IPS-18a (cell line): ENCODE measurements around the gene KRTAP5-8.
"Not testable (repeated sequence)": the region's sequence is repeated elsewhere in the genome, so short reads cannot be mapped to it uniquely, and the experiment has no call there.

ENCODE experiments used
- H3K27ac ChIP-seq: one replicate; pipeline ENCODE4 v1.5.1; 2013; ENCODE audit warnings: low read length
- H3K27me3 ChIP-seq: one replicate; pipeline ENCODE4 v1.6.1; 2013; ENCODE audit warnings: mild to moderate bottlenecking, low read length; ENCODE audit not compliant: control insufficient read depth, insufficient read depth
- H3K36me3 ChIP-seq: one replicate; pipeline ENCODE4 v1.6.1; 2013; ENCODE audit warnings: low read depth, low read length; ENCODE audit not compliant: control insufficient read depth
- H3K4me1 ChIP-seq: one replicate; pipeline ENCODE4 v1.6.1; 2013; ENCODE audit warnings: low read depth, low read length; ENCODE audit not compliant: control insufficient read depth
- H3K4me3 ChIP-seq: one replicate; pipeline ENCODE4 v1.5.1; 2013; ENCODE audit warnings: low read length
- H3K9ac ChIP-seq: one replicate; pipeline ENCODE4 v1.6.1; 2013; ENCODE audit warnings: mild to moderate bottlenecking, low read length, moderate library complexity
- H3K9me3 ChIP-seq: one replicate; pipeline ENCODE4 v1.6.1; 2013; ENCODE audit warnings: low read depth, low read length; ENCODE audit not compliant: control insufficient read depth

KRTAP5-8 gene, protein sequence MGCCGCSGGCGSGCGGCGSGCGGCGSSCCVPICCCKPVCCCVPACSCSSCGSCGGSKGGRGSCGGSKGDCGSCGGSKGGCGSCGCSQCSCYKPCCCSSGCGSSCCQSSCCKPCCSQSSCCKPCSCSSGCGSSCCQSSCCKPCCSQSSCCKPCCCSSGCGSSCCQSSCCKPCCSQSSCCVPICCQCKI

GRCh38 chr11:71537977-71538665 is at the start of gene KRTAP5-8:
KRTAP5-8 (plus strand) TSS chr11:71538025; CDS start chr11:71538056, 31 bp downstream.
- H3K36me3 ChIP-seq, H3K9me3 ChIP-seq, H3K4me1 ChIP-seq, H3K9ac ChIP-seq, H3K27me3 ChIP-seq, H3K4me3 ChIP-seq, H3K27ac ChIP-seq: not testable (repeated sequence)

DNA sequence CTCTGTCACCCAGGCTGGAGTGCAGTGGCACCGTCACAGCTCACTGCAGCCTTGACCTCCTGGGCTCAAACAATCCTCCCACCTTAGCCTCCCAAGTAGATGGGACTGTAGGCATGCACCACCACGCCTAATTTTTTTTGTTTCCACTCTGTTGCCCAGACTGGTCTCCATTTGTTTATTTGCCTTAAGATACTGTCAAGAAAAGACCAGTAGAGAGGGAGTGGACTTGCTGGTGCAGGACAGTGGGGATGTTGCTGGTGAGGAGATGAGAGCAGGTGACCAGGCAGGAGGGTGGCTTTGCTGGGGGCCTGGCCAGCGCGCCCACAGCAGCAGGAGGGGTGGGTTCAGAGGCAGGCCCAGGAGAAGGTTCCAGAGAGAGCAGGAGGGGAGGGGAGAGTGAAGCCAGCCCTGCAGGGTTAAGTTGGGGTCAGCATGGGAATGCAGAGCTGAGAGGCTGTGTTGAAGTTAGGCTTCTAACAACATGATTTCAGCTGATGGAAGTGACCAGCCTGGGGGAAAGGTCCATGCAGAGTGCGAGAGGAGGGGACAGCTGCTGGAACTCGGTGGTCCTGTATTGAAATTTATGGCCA is 49.0 kb upstream of the KRTAP5-8 start:
- no peaks in the 10 kb centered on the region for H3K4me1 ChIP-seq
- H3K4me3 ChIP-seq = no peak overlapping the region
- H3K27me3 ChIP-seq = no peaks in the 10 kb centered on the region
- no peaks in the 10 kb centered on the region for H3K9me3 ChIP-seq
- H3K27ac ChIP-seq = no peak overlapping the region
- no peak overlapping the region for H3K9ac ChIP-seq
- H3K36me3 ChIP-seq = peaks cover 7% of the 10 kb centered on the region

- no peaks in the 10 kb centered on the region for H3K4me1 ChIP-seq
- H3K9me3 ChIP-seq = no peaks in the 10 kb centered on the region
- H3K4me3 ChIP-seq = no peak overlapping the region
- H3K27me3 ChIP-seq = no peaks in the 10 kb centered on the region
- no peak overlapping the region for H3K27ac ChIP-seq
- H3K36me3 ChIP-seq = peaks cover 3% of the 10 kb centered on the region
- H3K9ac ChIP-seq = no peak overlapping the region
These were observed 48.3 kb upstream of the KRTAP5-8 start for GRCh38 chr11:71489311-71490043.

DNA sequence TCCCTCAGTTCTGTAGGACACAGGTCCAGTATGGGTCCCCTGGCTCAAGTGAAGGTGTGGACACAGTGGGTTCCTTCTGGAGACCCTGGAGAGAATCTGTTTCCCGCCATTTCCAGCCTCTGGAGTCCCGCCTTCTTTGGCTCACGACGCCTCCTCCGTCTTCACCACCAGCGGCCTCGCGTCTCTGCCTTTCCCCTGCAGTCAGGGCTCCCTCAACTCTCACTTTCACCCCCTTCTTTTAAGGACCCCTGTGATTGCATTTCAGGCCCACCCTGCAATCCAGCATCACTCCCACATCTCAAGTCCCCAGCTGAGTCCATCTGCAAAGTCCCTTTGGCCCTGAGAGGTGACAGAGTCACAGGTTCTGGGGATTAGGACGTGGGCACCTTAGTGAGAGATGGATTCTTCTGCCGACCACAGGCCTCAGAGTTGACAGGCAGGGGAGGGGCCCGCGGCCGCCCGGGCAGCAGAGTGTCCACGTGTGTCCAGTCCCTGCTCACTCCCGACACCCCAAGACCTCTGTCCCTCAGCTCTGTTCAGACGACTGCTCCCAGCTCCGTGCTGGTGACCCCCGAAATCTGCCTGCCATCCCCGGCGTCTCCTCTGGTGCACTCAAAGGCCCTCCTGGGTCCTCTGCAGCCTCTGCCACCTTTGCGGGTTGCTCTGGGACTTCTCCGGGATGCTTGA is 47.6 kb upstream of the KRTAP5-8 start:
- H3K9ac ChIP-seq = no peak overlapping the region
- H3K4me1 ChIP-seq = no peaks in the 10 kb centered on the region
- H3K27ac ChIP-seq = no peak overlapping the region
- H3K27me3 ChIP-seq = no peaks in the 10 kb centered on the region
- H3K4me3 ChIP-seq = no peak overlapping the region
- H3K9me3 ChIP-seq = no peaks in the 10 kb centered on the region
- no peaks in the 10 kb centered on the region for H3K36me3 ChIP-seq

- H3K36me3 ChIP-seq = no peaks in the 10 kb centered on the region
- no peaks in the 10 kb centered on the region for H3K4me1 ChIP-seq
- no peaks in the 10 kb centered on the region for H3K27me3 ChIP-seq
These were observed 47.0 kb upstream of the KRTAP5-8 start for GRCh38 chr11:71490731-71491390.

GRCh38 chr11:71491531-71491930 is 46.3 kb upstream of the KRTAP5-8 start:
- Histone ChIP-seq H3K4me3 (no peak overlapping the region), H3K9me3 (no peaks in the 10 kb centered on the region), H3K9ac (no peak overlapping the region), H3K4me1 (no peaks in the 10 kb centered on the region), H3K36me3 (no peaks in the 10 kb centered on the region), H3K27ac (no peak overlapping the region), H3K27me3 (no peaks in the 10 kb centered on the region)

More at GRCh38 chr11:71490731-71491390, 47.0 kb upstream of the KRTAP5-8 start:
- Histone ChIP-seq H3K27ac (no peak overlapping the region), H3K9ac (no peak overlapping the region), H3K4me3 (no peak overlapping the region), H3K9me3 (no peaks in the 10 kb centered on the region)

DNA sequence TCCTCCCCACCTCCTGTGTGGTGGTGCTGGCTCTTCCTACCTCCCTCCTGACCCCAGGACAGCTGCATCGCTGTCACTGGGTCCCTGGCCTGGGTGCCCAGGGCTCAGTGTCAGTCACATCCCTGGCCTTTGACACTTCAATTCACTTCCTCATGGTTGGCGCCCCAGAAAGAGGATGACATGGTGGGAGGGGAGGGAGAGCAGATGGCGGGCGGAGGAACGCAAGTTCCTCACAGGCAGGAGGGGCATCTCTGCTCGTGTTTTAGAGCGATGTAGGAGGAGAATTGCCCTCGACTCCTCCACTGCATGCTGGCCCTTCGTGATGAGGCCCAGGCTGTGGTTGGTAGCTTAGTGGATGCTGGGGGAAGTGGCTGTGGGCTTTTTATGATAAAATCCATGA is 45.9 kb upstream of the KRTAP5-8 start:
- Histone ChIP-seq H3K27ac (no peak overlapping the region), H3K4me1 (no peaks in the 10 kb centered on the region), H3K36me3 (no peaks in the 10 kb centered on the region), H3K27me3 (no peaks in the 10 kb centered on the region), H3K4me3 (no peak overlapping the region), H3K9me3 (no peaks in the 10 kb centered on the region), H3K9ac (no peak overlapping the region)

GRCh38 chr11:71495286-71496230 is 42.3 kb upstream of the KRTAP5-8 start:
- Histone ChIP-seq H3K27ac (no peak overlapping the region), H3K27me3 (no peaks in the 10 kb centered on the region), H3K4me3 (no peak overlapping the region), H3K9ac (no peak overlapping the region), H3K9me3 (no peaks in the 10 kb centered on the region), H3K4me1 (no peaks in the 10 kb centered on the region), H3K36me3 (peaks cover 10% of the 10 kb centered on the region)

GRCh38 chr11:71496421-71496820 is 41.4 kb upstream of the KRTAP5-8 start:
- no peak overlapping the region for H3K4me3 ChIP-seq
- peaks cover 10% of the 10 kb centered on the region for H3K36me3 ChIP-seq

DNA sequence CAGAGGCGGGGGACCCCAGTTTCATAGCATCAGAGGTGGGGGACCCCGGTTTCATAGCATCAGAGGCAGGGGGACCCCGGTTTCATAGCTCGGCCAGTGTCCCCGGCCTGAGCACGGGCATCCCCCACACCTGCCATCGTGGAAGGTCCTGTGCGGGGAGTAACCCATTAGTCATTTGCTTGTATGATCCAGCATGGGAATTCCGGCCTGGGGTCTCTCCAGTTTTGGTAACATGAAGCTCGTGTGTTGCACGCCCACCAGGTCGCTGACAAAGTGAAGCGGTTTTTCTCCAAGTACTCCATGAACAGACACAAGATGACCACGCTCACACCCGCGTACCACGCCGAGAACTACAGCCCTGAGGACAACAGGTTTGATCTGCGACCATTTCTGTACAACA is 39.7 kb upstream of the KRTAP5-8 start:
- H3K4me3 ChIP-seq = no peak overlapping the region
- no peaks in the 10 kb centered on the region for H3K27me3 ChIP-seq
- H3K36me3 ChIP-seq = peaks cover 10% of the 10 kb centered on the region
- H3K9me3 ChIP-seq = no peaks in the 10 kb centered on the region
- no peaks in the 10 kb centered on the region for H3K4me1 ChIP-seq
- H3K9ac ChIP-seq = no peak overlapping the region
- H3K27ac ChIP-seq = no peak overlapping the region

More at GRCh38 chr11:71496421-71496820, 41.4 kb upstream of the KRTAP5-8 start:
- Histone ChIP-seq H3K9ac (no peak overlapping the region), H3K4me1 (no peaks in the 10 kb centered on the region), H3K27ac (no peak overlapping the region), H3K27me3 (no peaks in the 10 kb centered on the region), H3K9me3 (no peaks in the 10 kb centered on the region)
